HepG2 (cell line): ENCODE results near the gene MVP. TPM values are rescaled to one million over a fixed set of nuclear protein-coding genes. Genes with fewer than 3 reads are reported as not detected.

Source experiments
- ARID2 ChIP-seq: sonication (generic); formaldehyde crosslinking; IDR thresholded peaks from 2 replicates; pipeline ENCODE4 v1.8.1; 2022; ENCODE audit warnings: mild to moderate bottlenecking, missing genetic modification reagents, borderline replicate concordance
- ATF2 ChIP-seq: sonication (generic); formaldehyde crosslinking; IDR thresholded peaks from 2 replicates; pipeline ENCODE4 v1.4.0; 2020; ENCODE audit warnings: missing genetic modification reagents
- CEBPB ChIP-seq: IDR thresholded peaks from 2 replicates; pipeline ENCODE4 v1.6.1; 2011; ENCODE audit warnings: low read depth, low read length, improper control_type of control experiment, borderline replicate concordance
- CENPBD1 ChIP-seq: sonication (generic); formaldehyde crosslinking; IDR thresholded peaks from 2 replicates; pipeline ENCODE4 v1.8.0; 2022; ENCODE audit warnings: missing genetic modification reagents, low read depth, mild to moderate bottlenecking, borderline replicate concordance
- ETV5 ChIP-seq: IDR thresholded peaks from 2 replicates; pipeline ENCODE4 v1.6.1; 2018; ENCODE audit warnings: missing biosample characterization, missing genetic modification reagents, inconsistent platforms, borderline replicate concordance
- FOXO1 ChIP-seq: sonication (generic); formaldehyde crosslinking; IDR thresholded peaks from 2 replicates; pipeline ENCODE4 v1.4.0; 2020; ENCODE audit warnings: missing genetic modification reagents
- GZF1 ChIP-seq: sonication (generic); formaldehyde crosslinking; IDR thresholded peaks from 2 replicates; pipeline ENCODE4 v1.5.1; 2020; ENCODE audit warnings: mild to moderate bottlenecking, missing genetic modification reagents
- HNRNPL ChIP-seq: fragments of 200-400 bp; formaldehyde crosslinking; IDR thresholded peaks from 2 replicates; pipeline ENCODE4 v1.6.1; 2017; ENCODE audit warnings: mild to moderate bottlenecking, low read depth, low read length
- NR2F6 ChIP-seq, 2 experiments: IDR thresholded peaks; 2 replicates each; pipeline ENCODE4 v1.6.1; 2016; ENCODE audit warnings: antibody characterized with exemption in 1 of 2, mild to moderate bottlenecking in 1 of 2
- REXO4 ChIP-seq: sonication (generic); formaldehyde crosslinking; IDR thresholded peaks from 2 replicates; pipeline ENCODE4 v1.8.0; 2022; ENCODE audit warnings: missing genetic modification reagents, mild to moderate bottlenecking, borderline replicate concordance
- RNF2 ChIP-seq: fragments of 450-650 bp; conservative IDR thresholded peaks from 2 replicates; pipeline ENCODE4 v1.6.1; 2016; ENCODE audit warnings: low read depth
- RXRB ChIP-seq: IDR thresholded peaks from 2 replicates; pipeline ENCODE4 v1.6.1; 2016; ENCODE audit warnings: borderline replicate concordance, missing genetic modification reagents, missing compliant biosample characterization
- SETDB1 ChIP-seq: sonication (generic); formaldehyde crosslinking; IDR thresholded peaks from 2 replicates; pipeline ENCODE4 v1.5.1; 2020; ENCODE audit warnings: missing genetic modification reagents, mild to moderate bottlenecking, borderline replicate concordance
- SMAD9 ChIP-seq: sonication (generic); formaldehyde crosslinking; IDR thresholded peaks from 2 replicates; pipeline ENCODE4 v1.5.1; 2020; ENCODE audit warnings: mild to moderate bottlenecking, missing genetic modification reagents
- STAT6 ChIP-seq: sonication (generic); formaldehyde crosslinking; IDR thresholded peaks from 2 replicates; pipeline ENCODE4 v1.4.0; 2020; ENCODE audit warnings: missing genetic modification reagents, mild to moderate bottlenecking, borderline replicate concordance
- TARDBP ChIP-seq: sonication (generic); formaldehyde crosslinking; IDR thresholded peaks from 2 replicates; pipeline ENCODE4 v1.8.0; 2022; ENCODE audit warnings: mild to moderate bottlenecking, missing genetic modification reagents
- ZBTB10 ChIP-seq: sonication (generic); formaldehyde crosslinking; IDR thresholded peaks from 2 replicates; pipeline ENCODE4 v1.4.0; 2020; ENCODE audit warnings: missing genetic modification reagents, borderline replicate concordance
- ZNF136 ChIP-seq: sonication (generic); formaldehyde crosslinking; IDR thresholded peaks from 2 replicates; pipeline ENCODE4 v1.8.1; 2022; ENCODE audit warnings: low read depth, mild to moderate bottlenecking, moderate library complexity, missing genetic modification reagents
- ZNF24 ChIP-seq: fragments of 450-650 bp; IDR thresholded peaks from 2 replicates; pipeline ENCODE4 v1.6.1; 2017; ENCODE audit warnings: antibody characterized with exemption, mild to moderate bottlenecking
- ZNF3 ChIP-seq: IDR thresholded peaks from 2 replicates; pipeline ENCODE4 v1.7.0; 2017; ENCODE audit warnings: inconsistent platforms
- ZNF501 ChIP-seq: sonication (generic); formaldehyde crosslinking; IDR thresholded peaks from 2 replicates; pipeline ENCODE4 v1.5.1; 2020; ENCODE audit warnings: mild to moderate bottlenecking, moderate library complexity, missing genetic modification reagents
- ZNF7 ChIP-seq: IDR thresholded peaks from 2 replicates; pipeline ENCODE4 v1.6.1; 2016; ENCODE audit warnings: missing biosample characterization, missing genetic modification reagents
- ZNF709 ChIP-seq: sonication (generic); formaldehyde crosslinking; IDR thresholded peaks from 2 replicates; pipeline ENCODE4 v1.5.0; 2020; ENCODE audit warnings: mild to moderate bottlenecking, missing genetic modification reagents
- polyA plus RNA-seq, 8 experiments: library from polyadenylated mRNA; depleted of rRNA in 3 of 8; stranded (reverse) in 7 of 8; unstranded in 1 of 8; fragments of >200 nt; fragmentation: Illumina TruSeq in 4 of 8; extraction: Trizol in 4 of 8; gene quantifications; 2 replicates each; pipeline versions ENCODE4 v1.2.1 to v1.2.3, GENCODE V29; 2011 to 2016; ENCODE audit warnings: low read depth in 4 of 8, missing spikeins in 1 of 8, mixed read lengths in 1 of 8; ENCODE audit not compliant: insufficient read depth in 1 of 8
- total RNA-seq, 5 experiments: library from RNA; depleted of rRNA; stranded (reverse); fragments of >200 nt; fragmentation: Illumina TruSeq; extraction: Trizol; gene quantifications; 2 replicates each; pipeline ENCODE4 v1.2.3, GENCODE V29; 2016; ENCODE audit warnings: low read depth in 1 of 5

MVP gene
- total and polyA plus RNA-seq, 2 of the 13 experiments (the other 11 are each of a cell fraction or from before 2014, with no cell fraction given) = 22.9 to 43.5 TPM

GRCh38 chr16:29862884-29863668 lies 42.8 kb downstream of the MVP start, which contains the start of gene CDIPT (continued):
- TF ChIP-seq SMAD9 (CRISPR knock-in tag) (no peak), ARID2 (CRISPR knock-in tag) (0 out of 2 replicates have a peak, but pooled peaks have one; percentile 51), ZNF3 (CRISPR knock-in tag) (no peak), HNRNPL (peak; percentile 28; the same call in 1 of the 2 replicates), ZNF7 (CRISPR knock-in tag) (no peak), STAT6 (CRISPR knock-in tag) (no peak), ETV5 (peak; percentile 59; the same call in 1 of the 2 replicates), ZNF709 (CRISPR knock-in tag) (0 out of 2 replicates have a peak, but pooled peaks have one; percentile 65), CENPBD1 (CRISPR knock-in tag) (no peak), ATF2 (CRISPR knock-in tag) (peak; percentile 99), FOXO1 (peak; percentile 54; the same call in 1 of the 2 replicates), CEBPB (peak; percentile 78), GZF1 (CRISPR knock-in tag) (no peak), RXRB (CRISPR knock-in tag) (peak; percentile 92; the same call in 1 of the 2 replicates), REXO4 (no peak), ZBTB10 (CRISPR knock-in tag) (no peak), ZNF136 (CRISPR knock-in tag) (peak; percentile 54; the same call in 1 of the 2 replicates), RNF2 (0 out of 2 replicates have a peak, but pooled peaks have one; percentile 13), ZNF24 (peak; percentile 65; the same call in 1 of the 2 replicates), NR2F6 (IDR thresholded peaks at IDR 0.05) (peak; percentile 84), NR2F6 (CRISPR knock-in tag; IDR thresholded peaks at IDR 0.05) (peak; percentile 74; the same call in 1 of the 2 replicates), TARDBP (CRISPR knock-in tag) (peak; percentile 93), ZNF501 (CRISPR knock-in tag) (peak; percentile 93), SETDB1 (no peak)
